Tongue (tissue), 2 donors: ENCODE data around the gene CCL21. TPM values are rescaled to one million over a fixed set of nuclear protein-coding genes. Genes with fewer than 3 reads are reported as not detected.

Experiments used
- DNase-seq: peaks from one replicate; pipeline ENCODE4 v3.0.0-alpha.2; 2015
- total RNA-seq: library from RNA; depleted of rRNA; stranded (reverse); fragments of >200 nt; gene quantifications from one replicate; pipeline ENCODE4 v1.2.3, GENCODE V29; 2014

CCL21 gene
- total RNA-seq, 1 donor from 2014 or later: 49.3 TPM

DNA sequence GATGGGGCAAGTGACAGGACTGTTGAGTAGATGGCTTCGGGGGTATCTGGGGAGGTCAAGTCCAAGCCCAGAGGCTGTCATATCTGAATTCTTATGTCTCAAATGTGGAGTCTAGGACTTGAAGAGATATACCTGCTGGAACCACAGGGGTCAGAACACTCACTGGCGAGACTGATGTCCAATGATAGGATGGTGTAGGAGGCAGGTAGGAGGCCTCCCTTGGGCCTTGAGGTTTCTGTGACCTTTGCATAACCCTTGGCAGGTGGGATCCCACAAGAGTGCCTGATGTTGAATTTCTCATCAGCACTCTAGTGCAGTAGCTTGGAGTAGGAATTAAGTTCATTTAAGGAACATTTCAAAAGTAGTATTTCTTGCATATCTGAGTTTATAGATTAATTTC is 2.8 kb downstream of the CCL21 start:
- DNase-seq: no peak

DNA sequence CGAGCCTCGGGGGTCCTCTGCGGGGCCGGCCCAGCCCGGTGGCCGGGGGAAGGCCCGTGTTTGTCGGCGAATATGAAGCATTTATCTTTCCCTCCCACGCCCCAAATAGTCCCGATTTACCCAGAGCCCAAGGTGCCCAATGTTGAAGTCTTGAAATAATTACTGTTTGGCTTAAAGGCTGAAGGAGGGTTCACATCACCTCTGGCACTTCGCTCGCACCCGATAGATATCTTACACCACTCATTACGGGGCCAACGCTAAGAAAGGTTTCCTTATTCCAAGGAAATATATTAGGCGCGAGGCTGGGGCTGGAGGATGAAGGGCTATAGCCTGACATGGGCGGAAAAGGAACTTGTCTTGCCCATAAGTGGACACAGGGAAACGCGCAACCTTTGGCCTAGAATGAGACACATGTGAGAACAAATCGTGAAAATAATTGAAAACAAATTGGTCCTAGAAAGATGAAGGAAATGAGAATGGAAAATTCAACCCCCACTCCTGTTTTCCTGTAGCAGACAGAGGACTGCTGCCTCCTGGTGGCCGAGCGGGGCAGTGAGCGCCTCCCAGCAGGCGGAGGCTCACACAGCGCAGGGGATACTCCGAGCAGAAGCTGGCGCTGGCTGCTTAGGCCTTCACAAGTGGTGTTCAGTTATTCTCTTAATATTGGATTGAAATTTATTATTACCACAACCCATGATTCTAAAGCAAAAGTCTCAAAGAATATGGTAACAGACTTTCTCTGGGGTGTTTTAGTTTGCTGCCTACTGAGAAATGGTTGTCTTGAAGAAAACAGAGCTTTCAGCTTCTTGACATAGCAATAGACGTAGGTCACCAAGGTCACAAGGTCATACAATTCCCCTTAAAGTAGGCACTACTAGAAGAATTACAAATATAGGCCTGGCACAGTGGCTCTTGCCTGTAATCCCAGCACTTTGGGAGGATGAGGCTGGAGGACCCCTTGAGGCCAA is 7.9 kb downstream of the CCL21 start:
- peak; percentile 89 for DNase-seq

DNA sequence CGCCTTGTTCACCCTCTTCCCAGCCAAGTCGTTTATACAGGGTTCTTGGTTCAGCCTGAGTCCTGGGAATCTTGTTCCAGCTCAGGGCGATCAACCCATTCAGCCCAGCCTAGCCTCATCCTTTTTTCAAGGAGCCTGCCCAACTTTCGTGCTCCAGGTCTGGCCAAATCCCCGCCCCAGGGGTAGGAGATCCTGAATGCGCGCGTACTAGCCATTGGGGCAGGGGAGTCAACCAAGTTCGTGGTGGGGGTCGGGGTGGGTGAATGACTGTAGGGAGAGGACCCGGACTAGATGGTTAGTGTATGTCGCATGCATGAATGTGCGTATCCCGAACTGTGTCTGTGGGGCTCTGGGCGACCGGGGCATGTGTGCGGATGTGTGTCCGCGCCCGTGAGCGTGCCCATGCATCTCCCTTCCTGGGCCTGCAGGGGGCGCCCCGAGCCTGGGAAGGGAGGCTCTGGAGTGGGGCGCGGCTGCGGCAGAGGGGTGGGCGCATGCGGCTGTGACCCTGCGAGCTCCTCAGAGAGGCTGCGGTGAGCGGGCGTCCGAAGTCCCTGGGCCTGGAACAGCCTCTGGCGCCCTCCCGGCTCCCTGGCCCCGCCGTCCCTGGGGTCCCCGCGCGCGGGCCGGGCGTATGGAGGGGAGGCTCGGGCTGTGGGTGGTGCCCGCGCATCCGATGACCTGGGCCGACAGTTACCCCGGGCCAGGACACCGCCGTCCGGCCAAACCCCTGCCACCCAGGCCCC is 8.7 kb downstream of the CCL21 start:
- peak; percentile 81 for DNase-seq

DNA sequence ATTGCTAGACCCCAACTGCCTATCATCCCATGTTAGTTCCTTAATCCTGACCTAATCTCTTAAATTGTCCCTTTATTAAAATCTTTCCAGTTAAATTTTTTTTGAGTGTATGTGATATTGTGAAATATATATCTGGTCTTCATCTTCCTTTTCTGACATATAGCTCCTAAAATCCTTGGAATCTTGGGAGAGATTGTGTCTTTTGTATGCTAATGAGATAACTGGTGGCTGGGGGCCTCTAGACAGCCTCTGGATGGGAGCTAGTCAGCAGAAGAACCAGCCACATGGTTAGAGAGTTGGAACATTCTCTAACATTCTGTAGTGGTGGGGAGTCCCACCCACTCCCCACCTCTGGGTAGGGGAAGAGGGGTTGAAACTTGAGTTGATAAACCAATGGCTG is 15.1 kb downstream of the CCL21 start:
- no peak for DNase-seq

DNA sequence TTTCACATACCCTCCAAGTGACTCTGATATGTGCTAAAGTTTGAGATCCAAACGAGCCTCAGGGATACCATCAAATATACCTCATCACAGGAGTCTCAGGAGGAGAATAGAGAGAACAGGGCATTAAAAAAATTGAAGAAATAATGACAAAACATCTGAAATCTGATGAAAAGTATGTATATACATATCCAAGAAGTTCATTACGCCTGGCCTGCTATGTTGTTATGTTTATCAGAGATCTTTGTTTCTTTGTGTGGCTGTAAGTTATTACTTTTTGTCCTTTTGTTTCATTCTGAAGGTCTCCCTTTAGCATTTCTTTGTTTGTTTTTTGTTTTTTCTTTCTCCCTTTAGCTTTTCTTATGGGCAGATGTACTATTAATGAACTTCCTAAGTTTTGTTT is 16.4 kb downstream of the CCL21 start:
- no peak for DNase-seq

DNA sequence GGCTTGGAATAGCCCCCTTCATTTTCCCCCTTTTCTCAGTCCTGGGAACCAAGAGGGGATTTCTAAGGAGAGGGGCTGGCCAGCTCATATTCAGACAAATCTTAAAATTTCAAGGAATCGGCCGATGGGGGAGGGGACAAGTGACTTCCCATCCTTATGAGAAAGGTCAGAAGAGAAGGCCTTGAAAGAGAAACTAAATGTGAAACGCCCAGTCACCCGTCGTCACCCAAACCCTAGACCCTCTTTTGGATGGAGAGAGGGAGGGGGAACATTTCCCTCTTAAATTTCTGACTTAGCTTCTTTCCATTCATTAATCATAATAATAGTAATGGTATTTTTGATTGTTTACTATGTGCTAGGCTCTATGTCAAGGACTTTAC is 18.0 kb downstream of the CCL21 start:
- DNase-seq: no peak

DNA sequence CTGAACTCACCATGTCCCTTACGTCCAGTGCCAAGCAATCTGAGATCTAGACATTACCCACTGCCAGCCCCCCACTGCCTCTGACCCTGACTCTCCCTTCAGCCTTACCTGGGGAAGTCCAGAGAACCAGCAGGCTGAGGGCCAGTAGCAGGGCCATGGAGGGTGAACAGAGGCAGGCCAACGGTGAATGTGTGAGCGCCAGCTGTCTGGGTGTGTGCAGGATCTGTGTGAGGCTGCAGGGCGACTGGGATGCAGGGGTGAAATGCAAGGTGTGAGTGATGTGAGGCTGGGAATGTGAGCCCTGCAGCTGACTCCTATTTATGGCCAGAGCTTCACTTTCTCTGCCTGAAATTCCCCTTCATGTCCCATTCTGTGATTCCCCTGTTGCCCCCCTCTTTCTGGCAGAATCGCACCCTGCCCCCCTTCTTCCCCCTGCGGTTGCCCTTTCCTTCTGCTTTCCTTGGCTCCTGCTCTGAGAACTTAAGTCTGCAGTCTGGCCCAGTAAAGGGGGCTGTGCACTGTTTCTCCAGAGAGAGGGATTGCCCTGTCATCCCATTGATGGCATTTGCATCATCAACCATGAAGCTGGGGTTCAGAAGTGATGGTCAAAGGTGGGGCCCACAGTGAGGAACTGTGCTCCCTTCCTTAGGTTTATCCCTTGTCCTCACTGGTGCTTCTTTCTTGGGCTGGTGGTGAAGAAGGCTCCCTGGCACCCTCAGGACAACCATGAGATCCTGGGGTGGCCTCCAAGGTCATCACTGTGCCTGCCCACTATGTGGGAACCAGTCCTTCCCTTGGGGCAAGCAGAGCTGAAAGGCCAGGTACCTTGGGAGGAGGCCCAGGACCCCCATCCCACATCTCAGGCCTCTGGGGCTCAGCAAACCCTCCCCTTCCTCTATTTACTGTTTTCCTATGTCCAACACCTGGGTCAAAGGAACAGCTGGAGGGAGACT is 18.7 kb downstream of the CCL21 start, which contains the start of gene CCL19:
Gene CCL19, minus strand, starts transcription at position 294 of the 953 bp plus-strand sequence. Its CDS starts 137 bp downstream, at position 157.
- no peak for DNase-seq

DNA sequence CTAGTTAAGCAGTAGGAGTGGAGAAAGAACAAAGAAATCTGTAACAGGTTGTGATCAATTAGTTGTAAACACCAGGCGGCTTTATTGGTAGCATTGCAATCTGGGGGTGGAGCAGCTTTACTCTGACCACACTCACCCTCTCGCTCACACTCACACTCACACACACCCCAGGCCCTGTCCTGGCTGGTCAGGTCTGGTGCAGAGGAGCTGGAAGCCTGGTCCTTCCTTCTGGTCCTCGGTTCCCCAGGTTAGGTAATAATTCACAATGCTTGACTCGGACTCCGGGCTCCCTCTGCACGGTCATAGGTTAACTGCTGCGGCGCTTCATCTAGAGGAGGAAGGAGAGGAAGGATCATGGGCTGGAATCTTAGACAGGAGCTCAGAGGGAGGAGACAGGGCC is 20.4 kb downstream of the CCL21 start:
- DNase-seq: no peak

DNA sequence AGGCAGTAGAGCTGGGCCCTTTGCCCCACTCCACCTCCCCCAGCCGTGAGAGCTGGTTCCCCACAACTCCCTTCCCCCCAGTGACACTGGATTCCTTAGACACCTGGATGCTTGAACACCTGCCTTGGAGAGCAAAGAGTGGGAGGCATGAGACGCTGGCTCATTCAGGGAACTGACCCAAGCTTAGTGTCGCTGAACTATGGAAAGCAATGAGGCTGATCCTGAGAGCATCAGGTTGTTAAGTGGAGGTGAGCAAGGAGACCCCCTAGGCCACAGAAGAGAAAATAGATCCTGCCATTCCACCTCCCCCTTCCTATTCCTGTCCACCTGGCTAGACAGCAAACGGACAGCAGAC is 20.8 kb downstream of the CCL21 start:
- DNase-seq: no peak

DNA sequence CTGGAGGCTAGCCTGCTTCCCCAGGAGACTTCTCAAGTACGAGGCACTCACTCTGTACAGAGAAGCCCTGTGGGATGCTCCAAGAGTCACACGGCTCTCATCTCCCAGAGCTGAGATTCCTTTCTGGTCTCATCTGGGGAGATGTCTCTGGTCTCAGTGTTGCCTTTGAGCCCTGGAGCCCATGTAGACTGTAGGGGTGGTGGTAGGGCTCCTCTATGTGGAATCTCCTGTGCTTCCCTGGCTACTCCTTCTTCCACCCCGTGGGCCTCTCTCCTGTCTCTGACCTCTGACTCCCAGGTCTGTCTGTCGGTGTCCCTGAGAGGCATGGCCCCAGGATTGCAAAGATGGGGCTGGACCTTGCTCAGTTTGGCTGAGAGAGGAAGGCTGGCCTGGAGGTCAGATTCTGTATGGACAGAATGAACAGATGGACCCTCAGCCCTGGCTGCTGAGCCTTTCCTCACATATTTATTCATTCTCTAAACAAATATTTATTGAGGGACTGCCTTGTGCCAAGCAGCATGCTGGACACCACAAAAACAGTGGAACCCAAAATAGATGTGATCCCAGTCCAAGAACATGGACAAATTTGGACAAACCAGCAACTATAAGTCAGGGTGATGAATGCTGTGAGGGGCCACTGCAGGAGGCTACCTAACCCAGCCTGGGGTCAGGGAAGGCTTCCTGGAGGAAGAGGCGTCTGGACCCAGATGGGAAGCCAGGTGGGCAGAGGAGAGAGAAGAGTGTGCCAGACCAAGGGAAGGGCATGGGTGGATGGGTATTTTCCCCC is 21.4 kb downstream of the CCL21 start:
- no peak for DNase-seq

DNA sequence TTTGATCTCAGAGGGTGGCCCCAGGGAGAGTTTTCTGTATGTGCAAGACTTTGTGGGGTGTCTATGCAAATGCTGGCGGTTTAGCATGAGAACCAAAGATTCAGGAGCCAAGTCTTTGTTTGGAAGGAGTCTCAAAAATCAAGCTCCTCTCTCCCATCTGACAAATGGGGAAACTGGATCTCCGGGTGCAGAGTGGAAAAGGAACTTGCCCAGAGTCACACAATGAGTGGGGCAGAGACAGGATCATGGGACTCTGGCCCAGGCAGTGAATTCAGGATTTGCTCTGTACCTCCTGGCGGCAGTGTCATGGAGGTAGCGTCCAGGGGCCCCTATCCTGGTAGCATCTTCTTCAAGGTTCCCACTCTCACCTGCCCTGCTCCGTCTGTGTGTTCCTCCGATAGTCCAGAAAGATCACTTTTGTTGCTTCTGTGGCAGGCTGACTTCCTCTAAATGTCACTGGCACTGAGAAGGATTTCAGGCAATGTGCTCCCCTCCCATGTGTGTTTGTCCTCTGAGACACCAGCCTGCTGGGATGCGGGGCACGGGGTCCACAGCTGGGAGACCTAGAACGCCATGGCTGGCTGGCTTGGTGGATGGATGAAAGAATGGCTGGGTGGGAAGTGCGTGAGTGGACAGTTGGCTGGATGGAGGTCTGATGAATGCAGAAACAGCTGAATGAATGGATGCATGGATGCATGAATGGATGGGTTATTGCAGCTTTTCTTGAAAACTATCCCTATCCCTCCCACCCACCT is 22.5 kb downstream of the CCL21 start:
- no peak for DNase-seq

DNA sequence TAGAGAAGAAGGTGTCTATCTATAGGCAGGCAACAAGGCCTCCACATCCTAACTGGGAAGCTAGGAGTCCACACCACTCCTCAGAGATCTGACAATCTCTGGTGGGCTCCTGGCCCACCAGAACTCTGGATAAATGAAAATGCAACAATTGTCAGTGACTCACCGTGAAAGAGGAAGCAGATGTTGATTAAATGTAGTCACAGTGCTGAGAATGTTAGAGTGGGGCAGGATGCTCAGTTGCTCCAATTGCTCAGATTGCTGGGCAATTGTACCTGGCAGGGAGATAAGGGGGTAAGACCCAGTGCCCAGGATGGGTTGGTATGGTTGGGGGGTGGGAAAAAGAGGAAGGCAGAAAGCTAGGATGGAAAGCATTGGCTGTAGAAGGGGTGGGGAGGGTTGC is 23.2 kb downstream of the CCL21 start:
- DNase-seq: no peak

DNA sequence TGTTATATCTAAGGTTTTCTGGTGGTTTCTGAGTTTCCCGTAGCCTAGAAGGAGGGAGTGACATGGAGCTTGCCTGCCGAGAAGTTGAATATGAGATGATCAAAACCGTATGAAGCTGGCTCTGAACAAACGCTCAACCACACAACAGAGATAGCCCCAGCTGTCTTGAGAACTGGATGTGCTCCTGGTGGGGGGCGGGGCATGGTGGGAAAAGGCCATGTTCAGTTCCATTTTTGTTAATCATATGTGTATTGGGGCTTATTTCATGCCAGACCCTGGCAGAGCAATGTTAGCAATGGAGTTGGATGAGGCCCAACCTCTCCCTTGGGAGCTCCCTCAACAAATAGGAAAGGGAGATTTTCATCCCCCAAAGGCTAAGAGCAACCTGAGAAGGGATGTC is 23.7 kb downstream of the CCL21 start:
- DNase-seq: no peak

DNA sequence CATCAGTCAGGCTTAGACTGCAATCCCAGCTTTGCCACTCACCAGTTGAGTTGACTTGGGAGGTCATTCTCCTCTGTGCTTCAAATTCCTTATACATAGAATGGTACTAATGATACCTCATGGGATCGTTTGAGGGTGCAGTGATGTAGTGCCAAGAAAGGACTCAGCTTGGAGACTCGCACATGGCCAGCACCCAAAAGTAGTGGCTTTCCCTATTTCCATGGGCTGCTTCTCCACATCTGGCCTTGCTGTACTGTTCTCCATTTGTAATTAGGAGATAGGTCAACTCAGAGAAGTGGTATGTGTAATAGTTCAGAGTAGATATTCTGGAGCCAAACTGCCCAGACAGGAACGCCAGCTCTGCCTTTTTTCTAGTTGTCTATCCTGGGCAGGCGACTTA is 24.3 kb downstream of the CCL21 start:
- no peak for DNase-seq

DNA sequence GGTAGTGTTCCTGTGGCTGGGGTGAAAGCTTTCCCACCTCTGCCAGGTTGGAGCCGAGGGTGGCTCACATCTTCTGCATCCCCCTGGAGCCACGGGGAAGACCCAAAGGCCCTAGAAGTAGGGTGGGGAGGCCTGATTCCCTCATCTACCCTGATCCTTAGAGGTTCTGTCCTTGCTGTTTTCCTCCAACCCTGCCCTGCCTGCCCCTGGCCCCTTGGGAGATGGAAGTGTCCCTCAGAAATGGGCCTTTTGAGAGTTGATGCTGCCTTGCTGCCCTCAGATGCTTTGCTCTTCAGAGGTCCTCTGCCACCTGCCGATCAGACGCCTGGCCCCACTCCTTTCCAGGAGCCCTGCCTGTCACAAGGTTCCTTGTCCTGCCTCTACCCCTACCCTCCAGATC is 25.1 kb downstream of the CCL21 start:
- no peak for DNase-seq

DNA sequence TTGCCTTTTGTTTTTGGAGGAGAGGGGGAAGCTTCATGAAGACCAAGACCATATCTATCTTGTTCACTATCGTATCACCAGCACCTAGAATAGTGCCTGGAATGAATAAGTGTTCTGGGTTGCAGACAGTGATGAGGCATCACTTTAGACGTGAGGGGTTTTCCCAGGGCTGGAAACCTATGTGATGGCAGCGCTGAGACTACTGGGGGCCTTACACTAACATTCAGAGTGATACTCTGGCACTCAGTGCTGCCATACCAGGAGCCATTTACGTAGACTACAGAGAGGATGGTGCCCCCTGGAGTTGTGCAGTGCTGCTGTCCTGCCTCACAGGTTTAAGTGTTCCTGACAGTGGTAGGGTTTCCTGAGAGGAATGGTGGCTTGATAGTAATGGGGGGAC is 25.8 kb downstream of the CCL21 start:
- DNase-seq: no peak

DNA sequence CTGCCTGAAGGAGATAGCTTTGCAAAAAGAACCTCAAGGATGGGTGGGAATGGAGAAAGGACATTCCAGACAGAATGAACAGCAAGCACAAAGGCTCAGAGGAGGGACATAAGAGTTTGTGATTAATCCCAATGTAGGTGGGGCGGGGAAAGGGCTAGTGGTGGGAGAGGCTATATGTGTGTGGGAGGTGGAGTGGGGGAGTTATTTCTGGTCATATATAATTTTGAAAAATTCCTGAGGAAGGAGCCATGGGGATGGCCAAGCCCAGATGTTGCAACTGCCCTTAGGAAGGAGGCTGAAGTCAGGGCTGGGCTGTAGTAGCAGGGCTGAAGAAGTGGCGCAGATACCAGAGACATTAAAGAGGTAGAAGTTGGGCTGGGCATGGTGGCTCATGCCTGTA is 34.1 kb downstream of the CCL21 start:
- DNase-seq: no peak

DNA sequence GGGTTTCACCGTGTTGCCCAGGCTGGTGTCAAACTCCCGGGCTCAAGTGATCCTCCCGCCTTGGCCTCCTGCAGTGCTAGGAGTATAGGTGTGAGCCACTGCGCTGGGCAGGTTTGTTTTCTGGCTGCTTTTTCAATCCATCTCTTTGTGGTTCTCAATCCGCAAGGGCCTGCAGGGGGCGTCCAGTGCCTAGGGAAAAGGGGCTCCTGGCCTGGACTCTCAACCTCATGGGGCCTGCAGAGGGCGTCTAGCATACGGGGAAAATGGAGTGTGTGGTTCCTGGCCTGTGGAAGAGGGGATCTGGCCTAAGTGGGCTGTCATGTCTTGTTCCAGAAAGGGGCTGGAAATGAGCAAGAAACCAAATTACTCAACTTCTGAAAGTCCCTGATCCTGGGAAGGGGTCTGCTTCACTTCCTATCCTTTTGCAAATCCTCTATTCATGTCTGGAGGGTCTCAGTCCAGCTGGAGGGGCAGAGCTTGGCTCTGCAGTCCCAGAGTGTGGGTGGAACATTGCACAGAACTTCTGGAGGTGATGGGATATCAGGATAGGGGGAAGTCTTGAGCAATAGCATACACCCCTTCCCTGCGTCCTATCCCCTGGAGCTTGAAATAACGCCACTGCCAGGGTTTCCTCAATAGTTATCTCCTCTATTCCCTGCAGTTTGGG is 34.8 kb downstream of the CCL21 start:
- peak; percentile 70 for DNase-seq

DNA sequence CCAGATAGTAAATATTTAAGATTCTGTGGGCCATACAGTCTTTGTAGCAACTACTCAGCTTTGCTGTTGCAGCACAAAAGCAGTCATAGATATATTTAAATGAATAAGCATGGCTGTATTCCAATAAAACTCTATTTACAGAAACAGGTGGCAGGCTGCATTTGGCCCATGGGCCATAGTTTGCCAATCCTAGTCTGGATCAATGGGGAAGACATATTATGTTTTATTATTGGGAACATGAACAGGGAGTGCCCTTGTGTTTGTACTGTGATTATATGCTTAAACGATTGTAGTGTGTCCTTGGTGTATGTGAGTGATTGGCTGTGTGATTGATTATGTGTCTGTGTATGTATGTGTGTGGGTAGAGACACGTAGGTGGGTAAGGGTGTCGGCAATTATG is 35.5 kb downstream of the CCL21 start:
- DNase-seq: no peak

DNA sequence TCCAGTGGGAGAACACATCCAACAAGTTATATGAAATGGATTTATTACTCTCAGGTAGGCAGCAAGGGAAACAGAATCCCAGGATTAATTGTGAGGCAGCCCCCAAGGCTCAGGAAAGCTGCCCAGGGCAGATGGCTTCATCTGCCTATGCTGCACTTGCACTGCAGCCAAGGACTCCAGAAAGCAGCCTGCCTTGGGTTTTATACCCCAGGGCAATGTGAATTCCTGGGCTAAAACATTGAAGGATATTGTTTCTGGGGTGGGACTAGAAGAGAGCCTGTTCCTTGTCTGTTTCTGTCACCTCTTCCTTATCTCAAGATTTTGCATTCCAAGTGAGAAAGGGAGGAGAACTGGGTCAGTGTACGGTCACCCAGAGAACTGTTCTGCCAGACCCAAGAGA is 38.6 kb downstream of the CCL21 start:
- DNase-seq: no peak
